ENCODE data around the gene DDIT3. TPM values are rescaled to one million over a fixed set of nuclear protein-coding genes. Genes with fewer than 3 reads are reported as not detected.

DDIT3 gene
- total RNA-seq, 1 donor from 2014 or later = 15.0 TPM

GRCh38 chr12:57536597-57536942 lies 16.3 kb upstream of the DDIT3 start:
- no peaks in the 10 kb centered on the region for H3K27me3 Mint-ChIP-seq (ENCODE audit: low read depth)
- H3K9me3 Mint-ChIP-seq = no peaks in the 10 kb centered on the region
- H3K27ac Mint-ChIP-seq (ENCODE audit: unreplicated experiment) = no peak overlapping the region
- peaks cover 11% of the 10 kb centered on the region for H3K4me1 Mint-ChIP-seq
- peaks cover 13% of the 10 kb centered on the region for H3K36me3 Mint-ChIP-seq (ENCODE audit: low read depth)
- H3K4me3 Mint-ChIP-seq = no peak overlapping the region
- no peak for TF ChIP-seq CTCF (conservative IDR thresholded peaks at IDR 0.05)
- DNase-seq (ENCODE audit: low read depth, low spot score) = no peak

- Mint-ChIP-seq H3K27me3 (ENCODE audit: low read depth) (no peaks in the 10 kb centered on the region), H3K4me1 (peaks cover 8% of the 10 kb centered on the region), H3K9me3 (no peaks in the 10 kb centered on the region), H3K4me3 (no peak overlapping the region), H3K27ac (ENCODE audit: unreplicated experiment) (peak overlapping the region; percentile 16), H3K36me3 (ENCODE audit: low read depth) (peaks cover 13% of the 10 kb centered on the region)
- no peak for DNase-seq (ENCODE audit: low read depth, low spot score)
- no peak for TF ChIP-seq CTCF (conservative IDR thresholded peaks at IDR 0.05)
These were observed 15.7 kb upstream of the DDIT3 start for GRCh38 chr12:57535764-57536596.

GRCh38 chr12:57534991-57535543 lies 14.8 kb upstream of the DDIT3 start:
- no peaks in the 10 kb centered on the region for H3K9me3 Mint-ChIP-seq
- no peaks in the 10 kb centered on the region for H3K27me3 Mint-ChIP-seq (ENCODE audit: low read depth)
- H3K27ac Mint-ChIP-seq (ENCODE audit: unreplicated experiment) = no peak overlapping the region
- TF ChIP-seq CTCF (conservative IDR thresholded peaks at IDR 0.05) = no peak
- no peaks in the 10 kb centered on the region for H3K4me1 Mint-ChIP-seq
- DNase-seq (ENCODE audit: low read depth, low spot score) = no peak
- H3K36me3 Mint-ChIP-seq (ENCODE audit: low read depth) = peaks cover 13% of the 10 kb centered on the region
- H3K4me3 Mint-ChIP-seq = no peak overlapping the region

GRCh38 chr12:57534250-57534649 lies 13.9 kb upstream of the DDIT3 start:
- no peaks in the 10 kb centered on the region for H3K9me3 Mint-ChIP-seq

GRCh38 chr12:57533108-57533507 lies 12.8 kb upstream of the DDIT3 start:
- Mint-ChIP-seq H3K36me3 (ENCODE audit: low read depth) (peaks cover 12% of the 10 kb centered on the region), H3K27ac (ENCODE audit: unreplicated experiment) (no peak overlapping the region), H3K4me1 (no peaks in the 10 kb centered on the region), H3K4me3 (no peak overlapping the region), H3K9me3 (no peaks in the 10 kb centered on the region), H3K27me3 (ENCODE audit: low read depth) (no peaks in the 10 kb centered on the region)
- no peak for DNase-seq (ENCODE audit: low read depth, low spot score)
- TF ChIP-seq CTCF (conservative IDR thresholded peaks at IDR 0.05) = no peak

More at GRCh38 chr12:57534250-57534649, 13.9 kb upstream of the DDIT3 start:
- H3K4me1 Mint-ChIP-seq = no peaks in the 10 kb centered on the region
- no peaks in the 10 kb centered on the region for H3K27me3 Mint-ChIP-seq (ENCODE audit: low read depth)
- TF ChIP-seq CTCF (conservative IDR thresholded peaks at IDR 0.05) = no peak
- H3K4me3 Mint-ChIP-seq = no peak overlapping the region
- H3K36me3 Mint-ChIP-seq (ENCODE audit: low read depth) = peaks cover 16% of the 10 kb centered on the region
- DNase-seq (ENCODE audit: low read depth, low spot score) = no peak
- H3K27ac Mint-ChIP-seq (ENCODE audit: unreplicated experiment) = no peak overlapping the region
